ENCODE measurements around the gene ILF3. TPM values are rescaled to one million over a fixed set of nuclear protein-coding genes. Genes with fewer than 3 reads are reported as not detected.
A peak's percentile ranks its signal among the peaks of the same experiment; 100 is the strongest.

Gene ILF3
- total RNA-seq, 1 donor from 2014 or later = 524 TPM

DNA sequence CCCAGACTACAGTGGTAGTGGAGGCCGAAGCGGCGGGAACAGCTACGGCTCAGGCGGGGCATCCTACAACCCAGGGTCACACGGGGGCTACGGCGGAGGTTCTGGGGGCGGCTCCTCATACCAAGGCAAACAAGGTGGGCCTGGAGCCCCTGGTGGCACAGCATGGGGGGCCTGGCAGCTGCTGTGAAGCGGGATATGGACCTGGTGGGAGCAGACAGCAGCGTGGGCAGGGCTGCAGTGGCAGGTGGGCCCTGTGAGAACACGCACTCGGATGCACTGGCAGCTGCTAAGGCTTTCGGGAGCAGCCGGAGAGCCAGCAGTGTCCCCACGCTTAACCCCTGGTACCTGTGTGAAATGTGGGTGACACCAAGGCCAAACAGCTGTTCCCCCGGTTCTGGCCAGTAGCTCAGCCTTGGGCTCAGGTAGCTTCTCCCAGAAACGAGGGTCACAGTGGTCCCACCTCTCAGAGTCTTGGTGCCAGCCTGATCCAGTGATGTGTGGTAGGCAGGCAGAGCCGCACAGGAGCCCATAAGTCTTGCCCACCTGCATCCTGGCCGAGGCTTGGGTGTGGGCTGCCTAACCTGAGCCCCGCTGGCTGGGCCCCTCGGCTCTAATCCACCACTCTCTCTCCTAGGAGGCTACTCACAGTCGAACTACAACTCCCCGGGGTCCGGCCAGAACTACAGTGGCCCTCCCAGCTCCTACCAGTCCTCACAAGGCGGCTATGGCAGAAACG, 34.6 kb downstream of the ILF3 start:
- H3K27ac Mint-ChIP-seq = no peak overlapping the region
- H3K9me3 Mint-ChIP-seq = no peaks in the 10 kb centered on the region
- DNase-seq (ENCODE audit: extremely low spot score, unreplicated experiment) = no peak
- no peak overlapping the region for H3K4me3 Mint-ChIP-seq
- H3K27me3 Mint-ChIP-seq = no peaks in the 10 kb centered on the region
- TF ChIP-seq, protein P1, sequence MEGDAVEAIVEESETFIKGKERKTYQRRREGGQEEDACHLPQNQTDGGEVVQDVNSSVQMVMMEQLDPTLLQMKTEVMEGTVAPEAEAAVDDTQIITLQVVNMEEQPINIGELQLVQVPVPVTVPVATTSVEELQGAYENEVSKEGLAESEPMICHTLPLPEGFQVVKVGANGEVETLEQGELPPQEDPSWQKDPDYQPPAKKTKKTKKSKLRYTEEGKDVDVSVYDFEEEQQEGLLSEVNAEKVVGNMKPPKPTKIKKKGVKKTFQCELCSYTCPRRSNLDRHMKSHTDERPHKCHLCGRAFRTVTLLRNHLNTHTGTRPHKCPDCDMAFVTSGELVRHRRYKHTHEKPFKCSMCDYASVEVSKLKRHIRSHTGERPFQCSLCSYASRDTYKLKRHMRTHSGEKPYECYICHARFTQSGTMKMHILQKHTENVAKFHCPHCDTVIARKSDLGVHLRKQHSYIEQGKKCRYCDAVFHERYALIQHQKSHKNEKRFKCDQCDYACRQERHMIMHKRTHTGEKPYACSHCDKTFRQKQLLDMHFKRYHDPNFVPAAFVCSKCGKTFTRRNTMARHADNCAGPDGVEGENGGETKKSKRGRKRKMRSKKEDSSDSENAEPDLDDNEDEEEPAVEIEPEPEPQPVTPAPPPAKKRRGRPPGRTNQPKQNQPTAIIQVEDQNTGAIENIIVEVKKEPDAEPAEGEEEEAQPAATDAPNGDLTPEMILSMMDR (conservative IDR thresholded peaks at IDR 0.05) = no peak
- peaks cover 31% of the 10 kb centered on the region for H3K36me3 Mint-ChIP-seq
- H3K4me1 Mint-ChIP-seq (ENCODE audit: unreplicated experiment) = peaks cover 4% of the 10 kb centered on the region

DNA sequence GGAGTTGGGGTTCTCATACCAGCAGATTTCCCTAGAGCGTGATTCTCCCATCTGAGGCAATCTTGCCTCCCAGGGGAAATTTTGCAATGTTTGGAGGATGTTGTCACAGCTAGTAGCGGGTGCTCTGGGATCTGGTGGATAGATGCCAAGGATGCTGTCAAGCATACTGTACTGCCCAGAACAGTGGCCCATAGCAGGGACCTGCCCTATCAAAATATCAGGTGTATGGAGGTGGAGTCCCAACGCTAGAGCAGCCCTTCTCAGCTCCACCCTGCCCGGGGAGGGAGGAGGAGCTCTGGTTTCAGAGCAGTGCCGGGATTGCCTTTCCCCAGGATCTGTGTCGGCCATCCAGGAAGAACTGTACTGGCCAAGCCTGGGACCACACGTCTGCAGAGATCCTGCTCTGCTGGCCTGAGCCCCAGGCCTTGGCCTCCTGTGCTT, 36.2 kb downstream of the ILF3 start:
- DNase-seq (ENCODE audit: extremely low spot score, unreplicated experiment) = no peak
- Mint-ChIP-seq H3K36me3 (peaks cover 26% of the 10 kb centered on the region), H3K27ac (no peak overlapping the region), H3K4me1 (ENCODE audit: unreplicated experiment) (peaks cover 11% of the 10 kb centered on the region), H3K9me3 (no peaks in the 10 kb centered on the region), H3K27me3 (no peaks in the 10 kb centered on the region), H3K4me3 (no peak overlapping the region)
- TF ChIP-seq, protein P1 (conservative IDR thresholded peaks at IDR 0.05) = no peak

DNA sequence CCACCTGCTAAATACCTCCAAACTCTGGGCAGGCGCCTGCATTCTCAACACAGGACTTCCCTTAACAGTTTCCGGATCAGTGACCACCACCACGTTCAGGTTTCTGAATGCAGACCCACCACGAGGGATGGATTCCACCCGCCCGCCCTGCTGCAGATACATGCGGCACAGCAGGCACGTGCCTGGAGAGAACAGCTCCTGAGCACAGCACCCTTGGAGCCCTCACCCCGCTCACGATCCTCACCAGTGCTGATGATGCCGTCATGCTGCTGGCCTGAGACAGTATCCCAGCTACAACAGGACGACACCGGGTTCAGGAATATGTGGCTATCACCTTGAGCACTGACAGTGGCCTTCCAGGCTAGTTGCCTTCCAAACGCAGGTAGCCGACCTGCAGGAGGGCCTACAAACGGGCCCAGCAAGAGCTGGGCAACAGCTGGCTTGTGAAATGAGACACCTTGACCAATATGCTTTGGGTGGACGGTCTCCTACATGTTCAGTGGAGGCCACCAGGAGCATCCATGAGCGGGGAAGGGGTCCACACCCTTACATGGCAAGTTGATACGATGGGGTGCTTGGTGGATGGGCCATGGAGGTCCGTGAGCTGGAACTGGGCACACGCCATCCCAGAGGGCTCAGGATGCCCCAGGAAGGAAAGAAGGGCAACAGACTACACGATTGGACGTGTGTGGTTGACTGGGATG, 37.2 kb downstream of the ILF3 start:
- peak overlapping the region; percentile 18 for H3K27ac Mint-ChIP-seq
- no peaks in the 10 kb centered on the region for H3K27me3 Mint-ChIP-seq
- peaks cover 15% of the 10 kb centered on the region for H3K4me1 Mint-ChIP-seq (ENCODE audit: unreplicated experiment)
- no peak overlapping the region for H3K4me3 Mint-ChIP-seq
- H3K36me3 Mint-ChIP-seq = peaks cover 26% of the 10 kb centered on the region
- TF ChIP-seq, protein P1 (conservative IDR thresholded peaks at IDR 0.05) = no peak
- no peak for DNase-seq (ENCODE audit: extremely low spot score, unreplicated experiment)
- H3K9me3 Mint-ChIP-seq = no peaks in the 10 kb centered on the region

DNA sequence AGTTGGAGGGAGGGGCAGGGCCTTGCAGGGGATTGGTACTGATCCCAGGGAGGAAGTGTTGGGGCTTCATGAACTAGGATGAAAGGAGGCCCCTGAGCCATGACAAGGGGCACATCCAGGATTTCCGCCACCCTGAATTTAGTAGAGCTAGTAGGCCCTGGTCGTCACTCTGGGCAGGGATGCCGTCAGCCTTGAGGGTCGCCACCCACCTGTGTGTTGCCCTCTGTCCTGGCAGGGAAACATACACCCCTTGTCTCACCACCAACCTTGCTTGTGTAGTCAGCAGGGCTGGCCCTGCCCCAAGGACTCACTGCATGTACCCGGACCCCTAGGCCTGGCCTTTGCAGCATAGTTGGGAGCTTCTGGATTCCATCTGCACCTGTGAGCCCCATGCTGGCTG, 37.7 kb downstream of the ILF3 start:
- H3K4me3 Mint-ChIP-seq = no peak overlapping the region
- H3K9me3 Mint-ChIP-seq = no peaks in the 10 kb centered on the region
- H3K27me3 Mint-ChIP-seq = no peaks in the 10 kb centered on the region
- peaks cover 15% of the 10 kb centered on the region for H3K4me1 Mint-ChIP-seq (ENCODE audit: unreplicated experiment)
- TF ChIP-seq, protein P1 (conservative IDR thresholded peaks at IDR 0.05) = no peak
- peaks cover 26% of the 10 kb centered on the region for H3K36me3 Mint-ChIP-seq
- H3K27ac Mint-ChIP-seq = no peak overlapping the region
- no peak for DNase-seq (ENCODE audit: extremely low spot score, unreplicated experiment)

DNA sequence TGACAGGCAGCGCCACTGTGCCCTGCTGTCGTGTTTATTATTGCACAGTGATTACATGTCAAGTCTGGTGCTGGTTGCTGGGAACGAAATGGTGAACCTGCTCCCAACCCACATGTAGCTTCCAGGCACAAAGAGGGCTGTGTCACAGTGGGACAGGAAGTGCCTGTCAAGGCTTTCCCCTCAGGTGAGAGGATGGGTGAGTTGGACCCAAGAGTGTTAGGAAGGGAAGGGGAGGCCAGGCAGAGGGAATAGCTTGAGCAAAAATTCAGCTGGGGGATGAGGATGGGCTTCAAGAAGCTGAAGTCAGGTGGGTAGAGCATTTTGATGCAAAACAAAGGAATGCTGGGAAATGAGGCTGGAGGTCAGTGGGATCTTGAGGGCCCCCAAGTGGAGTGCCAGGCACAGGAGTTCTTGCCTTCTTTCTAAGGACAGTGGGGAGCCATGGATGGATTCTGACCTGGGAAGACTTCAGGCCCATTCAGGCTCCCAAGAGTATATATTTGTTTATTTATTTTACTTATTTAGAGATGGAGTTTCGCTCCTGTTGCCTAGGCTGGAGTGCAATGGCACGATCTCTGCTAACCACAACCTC, 38.6 kb downstream of the ILF3 start:
- Mint-ChIP-seq H3K4me3 (peak overlapping the region; percentile 52), H3K36me3 (peaks cover 26% of the 10 kb centered on the region), H3K27ac (peak overlapping the region; percentile 71), H3K9me3 (no peaks in the 10 kb centered on the region), H3K27me3 (no peaks in the 10 kb centered on the region), H3K4me1 (ENCODE audit: unreplicated experiment) (peaks cover 15% of the 10 kb centered on the region)
- DNase-seq (ENCODE audit: extremely low spot score, unreplicated experiment) = no peak
- TF ChIP-seq, protein P1 (conservative IDR thresholded peaks at IDR 0.05) = no peak
